Nephron (organoid): Measurements from ENCODE around the gene GJB3.
"Not testable (repeated sequence)": the region's sequence is repeated elsewhere in the genome, so short reads cannot be mapped to it uniquely, and the experiment has no call there.

Source experiments
- H3K27ac Mint-ChIP-seq, 3 experiments: 2 replicates each; pipeline ENCODE4 v1.8.0; 2020; ENCODE audit warnings: mixed read lengths in 3 of 3, mild to moderate bottlenecking in 2 of 3, moderate library complexity in 1 of 3
- H3K27me3 Mint-ChIP-seq: 2 replicates; pipeline ENCODE4 v1.8.0; 2021; ENCODE audit warnings: low read depth, mild to moderate bottlenecking, moderate library complexity, mixed read lengths
- H3K36me3 Mint-ChIP-seq: 2 replicates; pipeline ENCODE4 v1.8.0; 2020; ENCODE audit warnings: low read depth, mixed read lengths
- H3K4me1 Mint-ChIP-seq: 2 replicates; pipeline ENCODE4 v1.8.0; 2020; ENCODE audit warnings: mixed read lengths
- H3K4me3 Mint-ChIP-seq, 3 experiments: 2 replicates each; pipeline ENCODE4 v1.8.0; 2020; ENCODE audit warnings: mild to moderate bottlenecking in 3 of 3, mixed read lengths in 3 of 3, moderate library complexity in 2 of 3
- H3K9me3 Mint-ChIP-seq: 2 replicates; pipeline ENCODE4 v1.8.0; 2020; ENCODE audit warnings: mixed read lengths
- TF ChIP-seq, protein P1 (sequence below), 3 experiments: fragments of 200-600 bp; sonication (generic); IDR thresholded peaks; one replicate each; pipeline ENCODE4 v1.5.0; 2021; ENCODE audit warnings: antibody characterized with exemption in 3 of 3; ENCODE audit not compliant: unreplicated experiment in 3 of 3

Gene GJB3

DNA sequence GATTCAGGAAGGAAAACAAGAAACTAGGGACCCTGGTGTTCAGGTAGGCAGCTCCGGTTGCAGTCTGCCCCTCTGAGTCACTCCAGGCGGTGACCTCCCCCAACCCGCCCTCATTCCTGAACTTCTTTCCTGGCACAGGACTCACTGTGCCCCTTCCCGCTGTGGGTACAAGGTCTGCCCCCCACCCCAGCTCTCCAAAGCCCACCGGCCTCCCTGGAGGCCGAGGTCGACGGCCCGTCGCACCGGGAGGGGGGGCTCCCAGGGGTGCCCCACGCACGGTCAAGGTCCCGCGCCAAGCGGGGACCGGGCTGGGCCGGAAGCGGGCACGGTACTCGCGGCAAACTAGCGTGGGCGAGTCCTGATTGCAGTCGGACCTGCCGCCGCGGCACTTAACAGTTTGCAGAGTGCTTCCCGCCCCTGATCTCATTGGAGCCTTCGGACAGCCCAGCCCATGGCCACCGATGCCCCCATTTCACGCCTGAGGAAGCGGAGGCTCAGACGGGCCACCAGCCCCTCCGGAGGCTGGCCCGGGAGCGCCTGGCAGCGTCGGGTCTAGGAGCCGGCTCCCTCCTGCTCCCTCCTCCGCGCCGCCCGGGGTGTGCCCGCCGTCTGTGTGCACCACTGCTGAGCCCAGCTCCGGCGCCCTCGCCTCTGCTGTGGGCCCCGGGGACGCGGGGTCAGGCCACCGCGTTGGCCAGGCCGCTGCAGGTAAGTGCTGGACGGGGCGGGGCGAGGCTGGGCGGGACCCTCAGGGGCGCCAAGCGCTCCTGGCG is at the start of gene GJB3:
Gene GJB3 (plus strand): TSS at position 144 of the 773 bp plus-strand sequence. CDS start 3,549 bp downstream, outside the sequence.
- no peaks in the 10 kb centered on the region for H3K4me1 Mint-ChIP-seq
- no peak within 1 kb of the TSS for H3K27ac Mint-ChIP-seq
- peak within 1 kb of the TSS in 1 of 3 experiments; percentile 16 for H3K4me3 Mint-ChIP-seq
- no peaks in the 10 kb centered on the region for H3K36me3 Mint-ChIP-seq
- no peaks in the 10 kb centered on the region for H3K9me3 Mint-ChIP-seq
- TF ChIP-seq, protein P1, sequence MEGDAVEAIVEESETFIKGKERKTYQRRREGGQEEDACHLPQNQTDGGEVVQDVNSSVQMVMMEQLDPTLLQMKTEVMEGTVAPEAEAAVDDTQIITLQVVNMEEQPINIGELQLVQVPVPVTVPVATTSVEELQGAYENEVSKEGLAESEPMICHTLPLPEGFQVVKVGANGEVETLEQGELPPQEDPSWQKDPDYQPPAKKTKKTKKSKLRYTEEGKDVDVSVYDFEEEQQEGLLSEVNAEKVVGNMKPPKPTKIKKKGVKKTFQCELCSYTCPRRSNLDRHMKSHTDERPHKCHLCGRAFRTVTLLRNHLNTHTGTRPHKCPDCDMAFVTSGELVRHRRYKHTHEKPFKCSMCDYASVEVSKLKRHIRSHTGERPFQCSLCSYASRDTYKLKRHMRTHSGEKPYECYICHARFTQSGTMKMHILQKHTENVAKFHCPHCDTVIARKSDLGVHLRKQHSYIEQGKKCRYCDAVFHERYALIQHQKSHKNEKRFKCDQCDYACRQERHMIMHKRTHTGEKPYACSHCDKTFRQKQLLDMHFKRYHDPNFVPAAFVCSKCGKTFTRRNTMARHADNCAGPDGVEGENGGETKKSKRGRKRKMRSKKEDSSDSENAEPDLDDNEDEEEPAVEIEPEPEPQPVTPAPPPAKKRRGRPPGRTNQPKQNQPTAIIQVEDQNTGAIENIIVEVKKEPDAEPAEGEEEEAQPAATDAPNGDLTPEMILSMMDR (IDR thresholded peaks at IDR 0.05; ENCODE audit: unreplicated experiment in 3 of 3): no peak
- peaks cover 85% of the 10 kb centered on the region for H3K27me3 Mint-ChIP-seq

DNA sequence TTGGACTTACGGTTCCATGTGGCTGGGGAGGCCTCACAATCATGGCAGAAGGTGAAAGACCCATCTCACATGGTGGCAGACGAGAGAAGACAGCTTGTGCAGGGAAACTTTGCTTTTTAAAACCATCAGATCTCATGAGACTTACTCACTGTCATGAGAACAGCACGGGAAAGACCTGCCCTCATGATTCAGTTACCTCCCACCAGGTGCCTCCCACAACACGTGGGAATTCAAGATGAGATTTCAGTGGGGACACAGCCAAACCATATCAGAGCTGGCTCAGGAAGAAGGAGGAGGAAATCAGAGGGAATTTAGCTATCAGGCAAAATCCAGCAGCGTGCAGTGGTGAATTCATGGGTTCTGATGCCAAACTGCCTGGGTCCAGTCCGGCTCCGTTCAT is 48.2 kb upstream of the GJB3 start:
- not testable (repeated sequence) for H3K36me3 Mint-ChIP-seq, H3K9me3 Mint-ChIP-seq, H3K27ac Mint-ChIP-seq, H3K4me1 Mint-ChIP-seq, H3K4me3 Mint-ChIP-seq
- H3K27me3 Mint-ChIP-seq: peaks cover 23% of the 10 kb centered on the region

DNA sequence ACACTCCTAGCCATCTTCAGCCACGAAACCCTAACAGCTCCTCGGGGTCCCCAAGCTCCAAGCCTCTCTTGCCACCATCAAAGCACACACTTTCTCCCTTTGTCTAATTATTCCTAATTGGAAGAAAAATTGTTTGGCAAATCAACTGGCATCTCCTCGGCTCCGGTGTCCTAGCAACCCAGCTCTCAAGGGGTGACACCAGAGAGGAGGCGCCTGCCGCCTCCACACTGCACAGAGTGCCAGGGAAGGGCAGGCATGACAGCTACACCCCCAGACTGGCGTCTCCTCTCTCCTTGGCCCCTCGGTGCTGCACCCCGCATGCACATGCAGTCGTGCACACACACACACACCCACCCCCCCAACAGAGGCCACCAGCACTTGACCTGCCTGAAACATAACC is 44.3 kb upstream of the GJB3 start:
- Mint-ChIP-seq H3K27me3 (peaks cover 17% of the 10 kb centered on the region), H3K36me3 (no peaks in the 10 kb centered on the region), H3K4me1 (peaks cover 5% of the 10 kb centered on the region), H3K9me3 (no peaks in the 10 kb centered on the region), H3K4me3 (no peak overlapping the region), H3K27ac (no peak overlapping the region)
- TF ChIP-seq, protein P1 (IDR thresholded peaks at IDR 0.05; ENCODE audit: unreplicated experiment in 3 of 3): no peak

DNA sequence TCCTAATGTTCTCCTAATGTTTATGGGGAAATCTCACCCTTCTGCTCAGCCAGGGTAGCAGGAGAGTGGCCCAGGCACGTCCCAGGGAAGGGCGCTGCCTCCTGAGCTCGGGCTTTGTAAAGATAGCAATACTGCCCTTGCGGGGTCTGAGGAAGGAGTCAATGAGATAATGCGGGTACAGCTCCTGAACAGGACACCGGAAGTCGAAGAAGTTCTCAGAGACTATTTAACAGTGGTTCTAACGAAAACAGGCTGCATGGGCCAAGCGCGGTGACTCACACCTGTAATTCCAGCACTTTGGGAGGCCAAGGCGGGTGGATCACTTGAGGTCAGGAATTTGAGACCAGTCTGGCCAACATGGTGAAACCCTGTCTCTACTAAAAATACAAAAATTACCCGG is 43.8 kb upstream of the GJB3 start:
- not testable (repeated sequence) for H3K36me3 Mint-ChIP-seq, H3K9me3 Mint-ChIP-seq, H3K27ac Mint-ChIP-seq, H3K4me1 Mint-ChIP-seq, H3K4me3 Mint-ChIP-seq
- H3K27me3 Mint-ChIP-seq: peaks cover 18% of the 10 kb centered on the region

DNA sequence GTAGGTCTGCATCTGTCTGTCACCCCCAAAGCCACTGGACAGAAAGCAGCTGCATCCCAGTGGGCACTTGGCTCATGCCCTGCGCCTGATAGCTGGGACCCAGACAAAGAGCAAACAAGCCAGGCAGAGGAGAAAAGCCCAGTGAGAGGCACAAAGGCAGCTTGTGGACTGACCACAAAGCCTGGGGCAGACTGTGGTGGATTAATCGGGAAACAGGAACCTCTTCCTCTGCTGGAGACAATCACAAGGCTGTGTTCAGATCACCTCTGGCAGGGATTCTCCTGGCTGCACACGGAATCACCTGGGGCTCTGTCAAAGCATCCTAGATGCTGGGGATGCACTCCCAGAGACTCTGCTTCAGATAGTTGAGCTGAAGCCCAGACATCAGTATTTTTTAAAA is 41.4 kb upstream of the GJB3 start:
- Mint-ChIP-seq H3K9me3 (no peaks in the 10 kb centered on the region), H3K27ac (no peak overlapping the region), H3K4me1 (peaks cover 5% of the 10 kb centered on the region), H3K4me3 (no peak overlapping the region), H3K36me3 (no peaks in the 10 kb centered on the region), H3K27me3 (peaks cover 19% of the 10 kb centered on the region)
- TF ChIP-seq, protein P1 (IDR thresholded peaks at IDR 0.05; ENCODE audit: unreplicated experiment in 3 of 3): no peak

DNA sequence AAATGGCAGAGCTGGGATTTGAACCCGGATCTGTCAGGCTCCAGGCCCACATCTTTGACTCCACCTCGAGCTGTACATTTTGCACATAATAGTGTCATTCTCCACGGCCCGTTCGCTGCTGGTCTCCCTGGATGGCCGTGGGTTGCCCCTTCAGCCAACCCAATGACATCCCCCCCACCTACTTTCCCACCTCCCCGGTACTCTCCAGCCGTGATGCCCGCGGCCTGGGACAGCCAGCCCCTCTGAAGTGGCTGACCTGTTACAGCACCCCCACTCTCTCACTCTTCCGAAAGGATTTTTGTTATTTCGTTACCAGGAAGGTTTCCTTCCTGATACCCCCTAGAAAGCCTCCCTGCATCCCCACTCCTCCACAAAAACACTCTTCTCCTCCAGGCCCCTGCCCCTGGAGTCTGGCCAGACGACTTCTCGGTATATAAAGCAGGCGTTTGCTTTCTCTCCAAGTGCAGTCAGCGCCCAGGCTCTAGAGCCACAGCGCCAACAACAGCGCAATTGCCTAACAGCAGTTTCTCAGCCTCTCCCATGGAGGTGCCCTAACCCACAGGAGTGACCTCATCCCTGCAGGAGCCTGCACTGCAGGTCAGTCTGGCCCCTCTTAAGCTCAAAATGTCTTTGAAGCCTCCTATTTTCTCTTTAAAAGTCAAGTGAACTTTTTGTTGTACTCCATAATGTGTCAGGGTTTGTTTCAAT is 40.7 kb upstream of the GJB3 start:
- no peaks in the 10 kb centered on the region for H3K9me3 Mint-ChIP-seq
- peaks cover 23% of the 10 kb centered on the region for H3K27me3 Mint-ChIP-seq
- H3K27ac Mint-ChIP-seq: no peak overlapping the region
- TF ChIP-seq, protein P1 (IDR thresholded peaks at IDR 0.05; ENCODE audit: unreplicated experiment in 3 of 3): no peak
- peaks cover 5% of the 10 kb centered on the region for H3K4me1 Mint-ChIP-seq
- no peak overlapping the region for H3K4me3 Mint-ChIP-seq
- H3K36me3 Mint-ChIP-seq: no peaks in the 10 kb centered on the region
